GM21717 (cell line): ENCODE measurements around the gene LFNG.
A peak's percentile ranks its signal among the peaks of the same experiment; 100 is the strongest.
"Not testable (repeated sequence)": the region's sequence is repeated elsewhere in the genome, so short reads cannot be mapped to it uniquely, and the experiment has no call there.

Source experiments
- ATAC-seq: cut with Tn5 transposase; IDR thresholded peaks from one replicate; pipeline ENCODE4 v1.9.1; 2021; ENCODE audit warnings: mild to moderate bottlenecking, moderate library complexity; ENCODE audit not compliant: unreplicated experiment

LFNG gene

GRCh38 chr7:2542011-2542915 lies 22.7 kb downstream of the LFNG start:
- no peak for ATAC-seq

- no peak for ATAC-seq
Observed at GRCh38 chr7:2542916-2543871, 23.6 kb downstream of the LFNG start.

GRCh38 chr7:2544541-2545188 lies 25.1 kb downstream of the LFNG start:
- no peak for ATAC-seq

GRCh38 chr7:2545746-2546425 lies 26.3 kb downstream of the LFNG start:
- no peak for ATAC-seq

- ATAC-seq, result no peak
Observed at GRCh38 chr7:2546776-2547586, 27.4 kb downstream of the LFNG start.

- no peak for ATAC-seq
Observed at GRCh38 chr7:2551418-2551817, 31.8 kb downstream of the LFNG start.

- no peak for ATAC-seq
Observed at GRCh38 chr7:2553108-2553507, 33.5 kb downstream of the LFNG start.

- no peak for ATAC-seq
Observed at GRCh38 chr7:2553831-2554581, 34.4 kb downstream of the LFNG start.

GRCh38 chr7:2554661-2555111 lies 35.1 kb downstream of the LFNG start:
- no peak for ATAC-seq

- ATAC-seq, result peak; percentile 66
Observed at GRCh38 chr7:2555121-2556052, 35.8 kb downstream of the LFNG start, which contains the start of gene BRAT1. Gene BRAT1, minus strand, starts transcription at chr7:2555524. Its CDS starts 1,093 bp downstream, at chr7:2554431.

- ATAC-seq, result peak; percentile 61
Observed at GRCh38 chr7:2558629-2559282, 39.2 kb downstream of the LFNG start, which contains the start of gene IQCE. Gene IQCE, plus strand, starts transcription at chr7:2558979. Its CDS starts 203 bp downstream, at chr7:2559182.

- ATAC-seq, result peak; percentile 2
Observed at GRCh38 chr7:2559283-2559950, 39.8 kb downstream of the LFNG start.

- ATAC-seq, result not testable (repeated sequence)
Observed at GRCh38 chr7:2563955-2564354, 44.4 kb downstream of the LFNG start.

GRCh38 chr7:2564970-2565540 lies 45.5 kb downstream of the LFNG start:
- no peak for ATAC-seq

- ATAC-seq, result no peak
Observed at GRCh38 chr7:2566348-2566889, 46.8 kb downstream of the LFNG start.
